ENCODE results near the gene PBX3. TPM values are rescaled to one million over a fixed set of nuclear protein-coding genes. Genes with fewer than 3 reads are reported as not detected.

PBX3 gene
- total and polyA plus RNA-seq, 9 of the 15 experiments (the other 6 are each of a cell fraction or from before 2014, with no cell fraction given): 0.14 to 5.8 (median 0.92) TPM

DNA sequence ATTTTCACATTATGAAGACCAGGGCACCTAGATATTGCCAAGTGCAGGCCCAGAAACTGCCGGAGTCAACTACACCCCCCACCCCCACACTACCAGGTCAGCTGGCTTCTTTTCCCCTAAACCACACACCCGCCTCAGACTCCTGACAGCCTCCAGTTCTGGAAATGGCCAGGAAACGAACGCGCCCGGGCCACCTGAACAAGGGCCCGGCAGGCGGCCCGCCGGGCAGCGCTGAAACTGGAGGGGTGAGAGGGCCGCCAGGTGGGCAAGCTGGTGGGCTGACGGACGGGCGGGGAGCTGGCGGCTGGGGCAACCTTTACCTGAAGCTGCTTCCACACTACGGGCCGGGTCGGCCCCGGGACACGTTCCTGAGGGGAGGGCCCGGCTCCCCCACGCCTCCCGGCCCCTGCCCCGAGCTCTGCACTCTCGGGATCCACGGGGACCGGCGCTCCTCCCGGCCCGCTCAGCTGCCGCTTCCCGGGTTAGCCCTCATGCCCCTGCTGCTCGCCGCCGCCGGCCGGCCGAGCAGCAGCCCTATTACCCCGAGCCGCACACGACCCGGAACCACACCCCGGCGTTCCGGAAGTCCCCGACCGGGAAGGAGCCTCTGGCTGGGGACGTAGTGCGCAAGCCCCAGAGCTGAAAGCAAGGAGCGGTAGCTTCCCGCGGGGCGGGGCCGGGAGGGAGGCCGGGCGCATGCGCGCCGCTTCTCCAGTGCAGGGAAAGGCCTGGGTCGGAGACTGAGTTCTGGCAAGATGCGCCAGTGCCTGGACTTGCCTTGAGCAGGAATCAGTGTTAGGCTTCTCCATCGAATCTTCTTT is 40.3 kb upstream of the PBX3 start, which contains the start of gene MAPKAP1 (continued):
- no peak for TF ChIP-seq HMG20B (CRISPR knock-in tag; IDR thresholded peaks at IDR 0.05)
- no peak for TF ChIP-seq ZNF253 (CRISPR knock-in tag; conservative IDR thresholded peaks at IDR 0.05)
- peak; percentile 95 for TF ChIP-seq ZFX (CRISPR knock-in tag; IDR thresholded peaks at IDR 0.05)
- TF ChIP-seq, protein P1, sequence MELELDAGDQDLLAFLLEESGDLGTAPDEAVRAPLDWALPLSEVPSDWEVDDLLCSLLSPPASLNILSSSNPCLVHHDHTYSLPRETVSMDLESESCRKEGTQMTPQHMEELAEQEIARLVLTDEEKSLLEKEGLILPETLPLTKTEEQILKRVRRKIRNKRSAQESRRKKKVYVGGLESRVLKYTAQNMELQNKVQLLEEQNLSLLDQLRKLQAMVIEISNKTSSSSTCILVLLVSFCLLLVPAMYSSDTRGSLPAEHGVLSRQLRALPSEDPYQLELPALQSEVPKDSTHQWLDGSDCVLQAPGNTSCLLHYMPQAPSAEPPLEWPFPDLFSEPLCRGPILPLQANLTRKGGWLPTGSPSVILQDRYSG (tag; conservative IDR thresholded peaks at IDR 0.05; ENCODE audit: low read depth): no peak
- TF ChIP-seq SREBF2 (CRISPR knock-in tag; IDR thresholded peaks at IDR 0.05): no peak
- peak; percentile 73 to 83; a peak in 2 of 4 replicates for TF ChIP-seq SIN3A (IDR thresholded peaks at IDR 0.05; ENCODE audit: borderline replicate concordance in 2 of 2, control insufficient read depth in 1 of 2, low read depth in 2 of 2, low read length in 2 of 2)
- TF ChIP-seq MEF2A (IDR thresholded peaks at IDR 0.05; ENCODE audit: control insufficient read depth, low read depth, low read length): no peak
- TF ChIP-seq MED1 (CRISPR knock-in tag; IDR thresholded peaks at IDR 0.05; ENCODE audit: borderline replicate concordance): no peak
- TF ChIP-seq, protein P2, sequence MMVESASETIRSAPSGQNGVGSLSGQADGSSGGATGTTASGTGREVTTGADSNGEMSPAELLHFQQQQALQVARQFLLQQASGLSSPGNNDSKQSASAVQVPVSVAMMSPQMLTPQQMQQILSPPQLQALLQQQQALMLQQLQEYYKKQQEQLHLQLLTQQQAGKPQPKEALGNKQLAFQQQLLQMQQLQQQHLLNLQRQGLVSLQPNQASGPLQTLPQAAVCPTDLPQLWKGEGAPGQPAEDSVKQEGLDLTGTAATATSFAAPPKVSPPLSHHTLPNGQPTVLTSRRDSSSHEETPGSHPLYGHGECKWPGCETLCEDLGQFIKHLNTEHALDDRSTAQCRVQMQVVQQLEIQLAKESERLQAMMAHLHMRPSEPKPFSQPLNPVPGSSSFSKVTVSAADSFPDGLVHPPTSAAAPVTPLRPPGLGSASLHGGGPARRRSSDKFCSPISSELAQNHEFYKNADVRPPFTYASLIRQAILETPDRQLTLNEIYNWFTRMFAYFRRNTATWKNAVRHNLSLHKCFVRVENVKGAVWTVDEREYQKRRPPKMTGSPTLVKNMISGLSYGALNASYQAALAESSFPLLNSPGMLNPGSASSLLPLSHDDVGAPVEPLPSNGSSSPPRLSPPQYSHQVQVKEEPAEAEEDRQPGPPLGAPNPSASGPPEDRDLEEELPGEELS (CRISPR knock-in tag; IDR thresholded peaks at IDR 0.05; ENCODE audit: borderline replicate concordance): no peak
- TF ChIP-seq, protein P3, sequence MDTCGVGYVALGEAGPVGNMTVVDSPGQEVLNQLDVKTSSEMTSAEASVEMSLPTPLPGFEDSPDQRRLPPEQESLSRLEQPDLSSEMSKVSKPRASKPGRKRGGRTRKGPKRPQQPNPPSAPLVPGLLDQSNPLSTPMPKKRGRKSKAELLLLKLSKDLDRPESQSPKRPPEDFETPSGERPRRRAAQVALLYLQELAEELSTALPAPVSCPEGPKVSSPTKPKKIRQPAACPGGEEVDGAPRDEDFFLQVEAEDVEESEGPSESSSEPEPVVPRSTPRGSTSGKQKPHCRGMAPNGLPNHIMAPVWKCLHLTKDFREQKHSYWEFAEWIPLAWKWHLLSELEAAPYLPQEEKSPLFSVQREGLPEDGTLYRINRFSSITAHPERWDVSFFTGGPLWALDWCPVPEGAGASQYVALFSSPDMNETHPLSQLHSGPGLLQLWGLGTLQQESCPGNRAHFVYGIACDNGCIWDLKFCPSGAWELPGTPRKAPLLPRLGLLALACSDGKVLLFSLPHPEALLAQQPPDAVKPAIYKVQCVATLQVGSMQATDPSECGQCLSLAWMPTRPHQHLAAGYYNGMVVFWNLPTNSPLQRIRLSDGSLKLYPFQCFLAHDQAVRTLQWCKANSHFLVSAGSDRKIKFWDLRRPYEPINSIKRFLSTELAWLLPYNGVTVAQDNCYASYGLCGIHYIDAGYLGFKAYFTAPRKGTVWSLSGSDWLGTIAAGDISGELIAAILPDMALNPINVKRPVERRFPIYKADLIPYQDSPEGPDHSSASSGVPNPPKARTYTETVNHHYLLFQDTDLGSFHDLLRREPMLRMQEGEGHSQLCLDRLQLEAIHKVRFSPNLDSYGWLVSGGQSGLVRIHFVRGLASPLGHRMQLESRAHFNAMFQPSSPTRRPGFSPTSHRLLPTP (IDR thresholded peaks at IDR 0.05; ENCODE audit: borderline replicate concordance, extremely low read depth, insufficient read length): no peak
- TF ChIP-seq TRIM28 (IDR thresholded peaks at IDR 0.05): no peak
- TF ChIP-seq MAFF (IDR thresholded peaks at IDR 0.05; ENCODE audit: low read length): no peak
- TF ChIP-seq SP1 (CRISPR knock-in tag; IDR thresholded peaks at IDR 0.05): peak; percentile 64; the same call in 1 of the 2 replicates
- TF ChIP-seq, protein P4, sequence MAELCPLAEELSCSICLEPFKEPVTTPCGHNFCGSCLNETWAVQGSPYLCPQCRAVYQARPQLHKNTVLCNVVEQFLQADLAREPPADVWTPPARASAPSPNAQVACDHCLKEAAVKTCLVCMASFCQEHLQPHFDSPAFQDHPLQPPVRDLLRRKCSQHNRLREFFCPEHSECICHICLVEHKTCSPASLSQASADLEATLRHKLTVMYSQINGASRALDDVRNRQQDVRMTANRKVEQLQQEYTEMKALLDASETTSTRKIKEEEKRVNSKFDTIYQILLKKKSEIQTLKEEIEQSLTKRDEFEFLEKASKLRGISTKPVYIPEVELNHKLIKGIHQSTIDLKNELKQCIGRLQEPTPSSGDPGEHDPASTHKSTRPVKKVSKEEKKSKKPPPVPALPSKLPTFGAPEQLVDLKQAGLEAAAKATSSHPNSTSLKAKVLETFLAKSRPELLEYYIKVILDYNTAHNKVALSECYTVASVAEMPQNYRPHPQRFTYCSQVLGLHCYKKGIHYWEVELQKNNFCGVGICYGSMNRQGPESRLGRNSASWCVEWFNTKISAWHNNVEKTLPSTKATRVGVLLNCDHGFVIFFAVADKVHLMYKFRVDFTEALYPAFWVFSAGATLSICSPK (IDR thresholded peaks at IDR 0.05; ENCODE audit: borderline replicate concordance): no peak
- TF ChIP-seq, protein P5, sequence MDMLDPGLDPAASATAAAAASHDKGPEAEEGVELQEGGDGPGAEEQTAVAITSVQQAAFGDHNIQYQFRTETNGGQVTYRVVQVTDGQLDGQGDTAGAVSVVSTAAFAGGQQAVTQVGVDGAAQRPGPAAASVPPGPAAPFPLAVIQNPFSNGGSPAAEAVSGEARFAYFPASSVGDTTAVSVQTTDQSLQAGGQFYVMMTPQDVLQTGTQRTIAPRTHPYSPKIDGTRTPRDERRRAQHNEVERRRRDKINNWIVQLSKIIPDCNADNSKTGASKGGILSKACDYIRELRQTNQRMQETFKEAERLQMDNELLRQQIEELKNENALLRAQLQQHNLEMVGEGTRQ (CRISPR knock-in tag; IDR thresholded peaks at IDR 0.05): no peak
- TF ChIP-seq GATAD2B (IDR thresholded peaks at IDR 0.05; ENCODE audit: borderline replicate concordance): no peak; the same call in 1 of the 2 replicates
- no peak for TF ChIP-seq CREBBP (IDR thresholded peaks at IDR 0.05; ENCODE audit: low read depth, low read length)
- TF ChIP-seq ZNF239 (CRISPR knock-in tag; IDR thresholded peaks at IDR 0.05): no peak
